ENCODE measurements around the gene RSAD2.
"Not testable (repeated sequence)": the region's sequence is repeated elsewhere in the genome, so short reads cannot be mapped to it uniquely, and the experiment has no call there.

The RSAD2 gene

DNA sequence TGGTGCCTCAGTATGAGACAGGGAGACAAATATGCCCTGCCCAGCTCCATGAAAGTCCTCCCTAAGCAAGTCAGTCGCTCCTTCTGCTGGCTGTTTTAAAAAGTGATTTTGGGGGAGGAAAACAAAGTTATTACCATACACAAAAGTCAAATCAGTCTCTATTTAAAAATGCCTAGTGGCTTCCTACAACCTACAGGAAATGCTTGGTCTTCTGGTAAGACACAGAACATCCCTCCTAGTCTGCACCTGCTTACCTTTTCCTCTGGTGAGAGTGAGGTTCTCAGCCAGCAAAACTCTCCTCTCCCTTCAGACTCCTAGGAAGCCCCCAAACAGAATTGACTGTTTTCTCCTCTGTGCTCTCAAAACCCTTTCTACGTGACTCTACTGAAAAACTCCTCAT is 25.4 kb upstream of the RSAD2 start:
- no peak for ATAC-seq (replicated peaks)
- Mint-ChIP-seq H3K27ac (no peak overlapping the region), H3K9me3 (peaks cover 14 to 17% of the 10 kb centered on the region in 2 donors), H3K4me1 (no peaks in the 10 kb centered on the region), H3K27me3 (no peaks in the 10 kb centered on the region), H3K36me3 (peaks cover 23 to 37% of the 10 kb centered on the region in 2 donors), H3K4me3 (no peak overlapping the region)
- no peak for DNase-seq

DNA sequence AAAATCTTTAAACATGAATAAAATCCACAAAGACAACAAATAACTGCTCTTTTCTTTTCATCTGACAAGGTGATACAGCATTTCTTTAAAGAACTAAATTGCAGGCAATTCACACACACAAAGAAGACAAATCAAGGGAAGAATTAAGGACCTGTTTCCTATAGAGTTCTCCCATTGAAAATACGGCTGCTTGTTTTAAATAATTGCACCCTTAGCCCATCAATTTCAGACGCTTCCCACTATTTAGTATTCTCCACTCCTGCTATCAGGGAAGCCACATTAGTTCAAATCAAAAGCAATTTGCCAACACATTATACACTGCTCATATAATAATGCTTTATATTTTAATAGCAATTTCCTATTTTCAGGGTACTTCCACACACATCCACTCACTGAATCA is 23.2 kb upstream of the RSAD2 start:
- Mint-ChIP-seq H3K9me3 (peaks cover 10 to 15% of the 10 kb centered on the region in 2 donors), H3K4me3 (no peak overlapping the region), H3K27me3 (no peaks in the 10 kb centered on the region), H3K36me3 (peaks cover 24 to 39% of the 10 kb centered on the region in 2 donors), H3K4me1 (no peaks in the 10 kb centered on the region), H3K27ac (no peak overlapping the region)
- ATAC-seq (replicated peaks) (no peak), DNase-seq (no peak)

DNA sequence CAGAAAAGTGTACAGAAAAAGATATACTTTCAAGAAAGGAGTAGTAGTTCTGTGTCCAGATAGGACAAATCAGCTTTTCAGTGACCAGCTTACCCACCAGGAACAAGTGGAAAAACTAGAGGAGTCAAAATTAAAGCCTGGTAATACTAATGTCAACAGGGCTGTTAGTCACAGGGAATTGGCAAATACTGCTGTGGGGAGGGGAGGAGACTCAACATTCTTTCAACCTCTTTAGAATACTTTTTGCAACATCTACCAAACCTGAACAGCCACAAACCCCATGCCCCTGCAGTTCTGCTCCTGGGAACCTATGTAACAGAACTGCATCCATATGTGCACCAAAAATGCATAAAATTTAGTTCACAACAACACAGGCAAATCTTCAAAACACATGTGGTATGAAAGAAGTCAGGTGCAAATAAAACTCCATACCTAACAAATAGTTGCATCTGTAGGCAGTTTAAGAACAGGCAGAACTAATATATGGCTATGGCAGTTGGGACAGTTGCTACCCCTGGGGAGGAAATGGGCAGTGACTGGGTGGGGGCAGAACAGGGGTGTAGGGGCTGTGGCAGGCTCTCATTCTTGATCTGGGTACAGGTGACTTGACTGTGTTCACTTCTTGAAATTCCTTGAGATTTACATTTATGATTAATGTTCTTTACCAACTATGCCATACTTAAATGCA is 21.6 kb upstream of the RSAD2 start:
- Mint-ChIP-seq H3K9me3 (peaks cover 20 to 22% of the 10 kb centered on the region in 2 donors), H3K4me1 (no peaks in the 10 kb centered on the region), H3K4me3 (no peak overlapping the region), H3K27ac (no peak overlapping the region), H3K27me3 (no peaks in the 10 kb centered on the region), H3K36me3 (peaks cover 34 to 45% of the 10 kb centered on the region in 2 donors)
- ATAC-seq (replicated peaks) (no peak), DNase-seq (no peak)

DNA sequence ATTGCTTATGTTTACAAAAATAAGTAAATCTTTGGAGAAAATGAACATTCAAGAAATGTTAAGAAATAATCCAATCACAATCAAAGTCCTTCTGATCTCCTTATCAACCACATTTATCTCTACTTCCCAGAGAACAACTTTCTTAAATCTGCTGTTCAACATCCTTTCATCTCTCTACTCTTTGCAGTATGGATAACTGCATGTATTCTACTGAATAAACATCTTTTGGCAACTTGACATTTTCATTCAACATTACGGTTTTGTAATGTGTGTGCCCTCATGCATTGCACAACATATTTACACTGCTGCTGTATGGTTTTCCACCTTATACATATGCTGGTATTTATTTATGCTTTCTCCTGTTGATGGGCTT is 21.0 kb upstream of the RSAD2 start:
- DNase-seq (no peak), ATAC-seq (replicated peaks) (no peak)
- peaks cover 20 to 23% of the 10 kb centered on the region in 2 donors for H3K9me3 Mint-ChIP-seq
- no peak overlapping the region for H3K27ac Mint-ChIP-seq
- H3K4me3 Mint-ChIP-seq: no peak overlapping the region
- H3K4me1 Mint-ChIP-seq: no peaks in the 10 kb centered on the region
- peaks cover 32 to 42% of the 10 kb centered on the region in 2 donors for H3K36me3 Mint-ChIP-seq
- H3K27me3 Mint-ChIP-seq: no peaks in the 10 kb centered on the region

DNA sequence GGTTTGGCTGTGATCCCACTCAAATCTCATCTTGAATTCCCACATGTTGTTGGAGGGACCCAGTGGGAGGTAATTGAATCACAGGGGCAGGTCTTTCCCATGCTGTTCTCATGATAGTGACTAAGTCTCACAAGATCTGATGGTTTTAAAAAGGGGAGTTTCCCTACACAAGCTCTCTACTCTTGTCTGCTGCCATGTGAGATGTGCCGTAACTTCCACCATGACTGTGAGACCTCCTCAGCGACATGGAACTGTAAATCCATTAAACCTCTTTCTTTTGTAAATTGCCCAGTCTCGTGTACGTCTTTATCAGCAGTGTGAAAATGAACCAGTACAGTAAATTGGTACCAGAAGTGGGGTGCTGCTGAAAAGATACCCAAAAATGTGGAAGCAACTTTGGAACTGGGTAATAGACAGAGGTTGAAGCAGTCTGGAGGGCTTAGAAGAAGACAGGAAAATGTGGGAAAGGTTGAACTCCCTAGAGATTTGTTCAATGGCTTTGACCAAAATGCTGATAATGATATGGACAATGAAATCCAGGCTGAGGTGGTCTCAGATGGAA is 19.0 kb upstream of the RSAD2 start:
- DNase-seq; H3K4me1 Mint-ChIP-seq; H3K27me3 Mint-ChIP-seq; H3K27ac Mint-ChIP-seq; H3K4me3 Mint-ChIP-seq; ATAC-seq (replicated peaks): not testable (repeated sequence)
- Mint-ChIP-seq H3K36me3 (peaks cover 34 to 40% of the 10 kb centered on the region in 2 donors), H3K9me3 (peaks cover 20 to 25% of the 10 kb centered on the region in 2 donors)

DNA sequence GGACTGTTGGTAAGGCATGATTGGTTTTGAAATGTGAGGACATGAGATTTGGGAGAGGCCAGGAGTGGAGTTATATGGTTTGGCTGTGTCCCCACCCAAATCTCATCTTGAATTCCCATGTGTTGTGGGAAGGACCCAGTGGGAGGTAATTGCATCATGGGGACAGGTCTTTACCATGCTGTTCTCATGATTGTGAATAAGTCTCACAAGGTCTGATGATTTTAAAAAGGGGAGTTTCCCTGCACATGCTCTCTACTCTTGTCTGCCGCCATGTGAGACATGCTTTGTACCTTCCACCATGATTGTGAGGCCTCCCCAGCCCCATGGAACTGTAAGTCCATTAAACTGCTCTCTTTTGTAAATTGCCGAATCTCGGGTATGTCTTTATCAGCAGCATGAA is 17.3 kb upstream of the RSAD2 start:
- ATAC-seq (replicated peaks) (no peak), DNase-seq (no peak)
- H3K9me3 Mint-ChIP-seq: peaks cover 20 to 24% of the 10 kb centered on the region in 2 donors
- peaks cover 30 to 34% of the 10 kb centered on the region in 2 donors for H3K36me3 Mint-ChIP-seq
- no peak overlapping the region for H3K4me3 Mint-ChIP-seq
- H3K27ac Mint-ChIP-seq: no peak overlapping the region
- peaks cover 3 to 8% of the 10 kb centered on the region in 2 donors for H3K4me1 Mint-ChIP-seq
- H3K27me3 Mint-ChIP-seq: no peaks in the 10 kb centered on the region

DNA sequence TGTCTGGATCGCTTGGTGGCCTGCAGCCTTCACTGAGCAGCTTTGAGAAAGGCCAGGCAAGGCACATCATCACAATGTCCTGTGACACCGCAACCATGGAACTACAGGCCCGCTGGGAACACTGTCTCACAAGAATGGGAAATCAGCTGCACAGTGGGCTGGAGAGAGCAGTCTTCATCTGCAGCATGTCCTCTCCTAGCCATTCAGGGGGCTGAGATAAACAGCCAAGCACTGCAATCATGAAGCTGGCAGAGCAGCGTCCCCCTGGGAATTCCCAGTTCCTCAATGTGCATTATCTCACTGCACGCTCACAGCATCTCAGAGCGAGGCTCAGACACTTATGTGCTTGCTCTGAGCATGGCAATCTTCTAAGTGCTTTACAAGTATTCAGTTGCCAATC is 13.8 kb upstream of the RSAD2 start:
- Mint-ChIP-seq H3K9me3 (peaks cover 13 to 15% of the 10 kb centered on the region in 2 donors), H3K4me3 (no peak overlapping the region), H3K27me3 (no peaks in the 10 kb centered on the region), H3K4me1 (peaks cover 9 to 16% of the 10 kb centered on the region in 2 donors), H3K36me3 (peaks cover 21 to 25% of the 10 kb centered on the region in 2 donors), H3K27ac (no peak overlapping the region)
- no peak for DNase-seq
- ATAC-seq (replicated peaks): no peak

DNA sequence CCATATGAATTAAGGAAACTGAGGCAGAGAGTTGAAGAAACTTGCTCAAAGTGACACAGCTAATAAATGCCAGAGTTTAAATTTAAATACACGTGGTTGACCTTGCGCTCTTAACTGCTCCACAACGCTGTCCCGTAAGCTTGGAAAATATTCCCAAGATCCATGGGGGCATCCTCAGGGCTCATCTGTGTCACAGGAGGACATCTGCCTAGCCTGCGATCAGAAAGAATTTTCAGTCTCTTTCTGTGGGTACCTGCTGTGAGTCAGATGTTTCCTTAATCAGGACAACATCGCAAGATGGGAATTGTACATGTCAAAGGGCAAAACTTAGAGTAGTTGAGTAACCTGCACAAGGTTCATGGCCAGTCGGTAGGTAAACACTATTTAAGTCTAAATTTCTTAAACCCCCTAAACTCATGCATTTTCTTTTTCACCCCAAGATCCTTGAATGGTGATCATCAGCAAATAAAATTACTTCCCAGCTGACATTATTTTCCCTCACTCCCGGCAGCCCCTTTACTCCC is 13.3 kb upstream of the RSAD2 start:
- Mint-ChIP-seq H3K27me3 (no peaks in the 10 kb centered on the region), H3K4me3 (no peak overlapping the region), H3K9me3 (peaks cover 11 to 12% of the 10 kb centered on the region in 2 donors), H3K4me1 (peaks cover 9 to 16% of the 10 kb centered on the region in 2 donors), H3K36me3 (peaks cover 18 to 20% of the 10 kb centered on the region in 2 donors), H3K27ac (no peak overlapping the region)
- ATAC-seq (replicated peaks) (no peak), DNase-seq (no peak)

DNA sequence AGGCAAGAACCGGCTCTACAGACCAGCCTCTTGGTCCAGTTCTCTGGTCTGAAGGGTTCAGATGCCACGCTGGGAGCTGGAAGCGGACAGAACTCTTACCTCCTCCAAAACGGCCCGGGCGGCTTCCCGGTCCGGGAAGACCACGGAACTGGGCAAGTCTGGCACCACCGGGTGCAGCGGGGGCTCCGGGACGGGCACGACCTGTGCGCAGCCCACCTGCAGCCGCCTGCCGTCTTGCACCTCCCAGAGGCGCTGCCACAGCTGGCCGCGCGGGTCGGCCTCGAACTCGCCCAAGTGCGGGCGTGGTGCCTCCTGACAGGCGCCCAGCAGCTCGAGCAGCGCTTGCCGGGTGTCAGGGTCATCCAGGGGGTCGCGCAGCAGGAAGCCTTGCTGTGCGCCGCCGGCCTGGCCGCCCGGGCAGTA is 12.6 kb upstream of the RSAD2 start:
- Mint-ChIP-seq H3K4me1 (peaks cover 9 to 16% of the 10 kb centered on the region in 2 donors), H3K36me3 (peaks cover 13 to 14% of the 10 kb centered on the region in 2 donors), H3K4me3 (peak overlapping the region in 1 of 2 donors; percentile 68), H3K27ac (no peak overlapping the region), H3K27me3 (no peaks in the 10 kb centered on the region), H3K9me3 (peaks cover 7 to 9% of the 10 kb centered on the region in 2 donors)
- DNase-seq (no peak), ATAC-seq (replicated peaks) (peak in 1 of 2 donors; percentile 32)

DNA sequence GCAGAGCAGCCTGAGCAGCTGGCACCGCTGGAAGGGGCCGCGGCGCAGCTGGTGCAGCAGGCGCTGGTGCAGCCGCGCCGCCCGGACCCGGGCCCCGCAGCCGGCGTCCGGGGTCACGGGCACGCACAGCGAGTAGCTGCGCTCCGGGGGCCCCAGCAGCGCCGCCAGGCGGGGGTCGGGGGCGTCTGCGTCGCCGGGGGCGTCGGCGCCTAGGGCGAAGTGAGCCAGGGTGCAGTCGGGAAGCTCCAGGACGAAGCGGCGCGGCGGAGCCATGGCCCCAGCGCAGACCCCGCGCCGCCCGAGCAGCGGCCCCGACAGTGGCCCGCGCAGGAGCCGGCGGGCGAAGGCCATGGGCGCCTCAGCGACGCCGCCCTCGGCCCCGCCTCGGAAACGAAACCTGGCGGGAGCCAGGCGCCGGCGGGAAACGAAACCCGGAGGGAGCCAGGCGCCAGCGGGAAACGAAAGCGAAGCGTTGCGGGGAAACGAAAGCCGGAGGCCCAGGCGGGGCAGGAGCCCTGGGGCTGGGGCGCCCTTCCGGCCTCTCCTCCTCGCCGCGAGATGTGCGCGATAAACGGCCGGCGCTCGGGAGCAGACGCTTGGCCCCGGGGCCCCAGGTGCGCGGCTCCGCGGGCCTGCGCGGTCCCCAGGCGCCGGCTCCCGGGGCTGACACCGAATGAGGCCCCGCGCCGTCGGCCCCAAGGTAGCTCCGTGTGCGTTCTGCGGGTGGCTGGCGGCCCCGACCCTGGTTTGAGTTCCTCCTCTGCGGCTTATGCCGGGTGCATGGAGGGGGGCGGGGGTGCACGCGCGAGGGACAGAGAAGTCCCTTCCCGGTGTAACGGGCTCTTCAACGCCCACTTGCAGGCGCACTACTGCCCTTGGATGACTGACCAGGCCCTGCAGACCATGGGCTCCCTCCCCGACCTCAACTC is 12.0 kb upstream of the RSAD2 start, which contains the start of gene CMPK2:
Gene CMPK2 (minus strand): TSS at position 562 of the 929 bp plus-strand sequence. CDS start 211 bp downstream, at position 351.
- Mint-ChIP-seq H3K36me3 (peaks cover 6 to 7% of the 10 kb centered on the region in 2 donors), H3K27ac (peak within 1 kb of the TSS; percentile 87), H3K4me3 (peak within 1 kb of the TSS; percentile 84 to 88), H3K9me3 (peaks cover 0 to 3% of the 10 kb centered on the region in 2 donors), H3K27me3 (no peaks in the 10 kb centered on the region), H3K4me1 (peaks cover 9 to 16% of the 10 kb centered on the region in 2 donors)
- peak; percentile 57 for DNase-seq
- ATAC-seq (replicated peaks): peak; percentile 76

DNA sequence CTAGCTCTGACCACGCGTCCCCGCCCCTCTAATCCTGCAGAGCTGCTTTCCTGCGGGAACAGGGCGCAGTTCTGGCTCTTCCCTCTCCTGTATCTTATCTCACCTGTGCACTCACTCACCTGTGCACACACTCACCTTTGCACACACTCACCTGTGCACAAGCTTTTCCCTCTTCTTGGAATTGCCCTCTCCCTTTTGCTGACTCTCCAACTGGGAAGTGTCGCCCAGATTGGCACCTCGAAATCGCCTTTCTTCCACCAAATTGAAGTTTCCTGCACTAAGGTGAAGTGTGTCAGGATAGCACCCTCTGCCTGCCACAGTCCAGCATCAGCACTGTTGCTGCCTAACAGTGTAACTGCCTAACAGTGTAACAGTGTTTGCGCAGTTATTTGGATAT is 11.3 kb upstream of the RSAD2 start:
- peaks cover 0 to 3% of the 10 kb centered on the region in 2 donors for H3K9me3 Mint-ChIP-seq
- peaks cover 9 to 16% of the 10 kb centered on the region in 2 donors for H3K4me1 Mint-ChIP-seq
- peak overlapping the region; percentile 87 for H3K27ac Mint-ChIP-seq
- peak; percentile 52 to 59 for ATAC-seq (replicated peaks)
- peak overlapping the region; percentile 84 to 88 for H3K4me3 Mint-ChIP-seq
- peaks cover 6% of the 10 kb centered on the region in 2 donors for H3K36me3 Mint-ChIP-seq
- H3K27me3 Mint-ChIP-seq: no peaks in the 10 kb centered on the region
- DNase-seq: no peak

DNA sequence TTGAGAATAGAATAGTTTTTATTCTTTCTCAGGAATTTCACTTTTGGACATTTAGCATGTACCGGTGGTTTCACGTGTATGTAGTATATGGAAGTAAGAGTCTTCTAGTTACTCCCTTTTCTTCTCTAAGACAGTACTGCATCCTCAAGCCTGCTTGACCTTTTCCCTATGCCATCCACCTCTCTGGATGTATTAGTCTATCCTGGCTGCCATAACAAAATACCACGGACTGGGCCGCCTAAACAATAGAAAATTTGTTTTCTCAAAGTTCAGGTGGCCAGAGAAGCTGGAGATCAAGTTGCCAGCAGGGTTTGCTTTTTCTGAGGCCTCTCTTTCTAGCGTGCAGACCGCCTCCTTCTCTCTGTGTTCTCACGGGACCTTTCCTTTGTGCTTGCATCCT is 10.6 kb upstream of the RSAD2 start:
- Mint-ChIP-seq H3K4me3 (no peak overlapping the region), H3K36me3 (peaks cover 0 to 3% of the 10 kb centered on the region in 2 donors), H3K27ac (no peak overlapping the region), H3K27me3 (no peaks in the 10 kb centered on the region), H3K4me1 (peaks cover 9 to 16% of the 10 kb centered on the region in 2 donors), H3K9me3 (no peaks in the 10 kb centered on the region)
- DNase-seq (no peak), ATAC-seq (replicated peaks) (no peak)

DNA sequence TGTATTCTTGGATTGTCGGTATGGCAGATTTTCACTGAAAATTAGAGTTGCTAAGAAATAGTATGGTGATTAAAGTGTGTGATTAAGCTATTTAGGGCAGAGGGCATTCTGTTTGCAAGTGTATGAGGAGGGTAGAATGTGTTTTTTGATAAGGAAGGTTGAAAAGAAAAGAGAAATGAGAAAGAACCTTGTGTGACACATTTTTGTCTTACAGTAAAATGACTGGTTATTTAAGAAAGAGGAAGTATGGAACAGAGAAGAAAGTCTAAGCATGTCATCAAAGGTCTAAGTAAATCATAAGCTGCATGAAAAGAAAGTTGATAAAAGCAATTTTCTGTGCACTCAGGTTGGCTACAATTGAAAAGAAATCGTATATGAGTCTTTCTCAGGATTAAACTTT is 5.2 kb upstream of the RSAD2 start:
- H3K27ac Mint-ChIP-seq: no peak overlapping the region
- peaks cover 13 to 30% of the 10 kb centered on the region in 2 donors for H3K4me1 Mint-ChIP-seq
- H3K4me3 Mint-ChIP-seq: no peak overlapping the region
- no peak for DNase-seq
- H3K27me3 Mint-ChIP-seq: no peaks in the 10 kb centered on the region
- peaks cover 2 to 4% of the 10 kb centered on the region in 2 donors for H3K9me3 Mint-ChIP-seq
- peaks cover 2 to 4% of the 10 kb centered on the region in 2 donors for H3K36me3 Mint-ChIP-seq
- ATAC-seq (replicated peaks): peak; percentile 89 to 90

DNA sequence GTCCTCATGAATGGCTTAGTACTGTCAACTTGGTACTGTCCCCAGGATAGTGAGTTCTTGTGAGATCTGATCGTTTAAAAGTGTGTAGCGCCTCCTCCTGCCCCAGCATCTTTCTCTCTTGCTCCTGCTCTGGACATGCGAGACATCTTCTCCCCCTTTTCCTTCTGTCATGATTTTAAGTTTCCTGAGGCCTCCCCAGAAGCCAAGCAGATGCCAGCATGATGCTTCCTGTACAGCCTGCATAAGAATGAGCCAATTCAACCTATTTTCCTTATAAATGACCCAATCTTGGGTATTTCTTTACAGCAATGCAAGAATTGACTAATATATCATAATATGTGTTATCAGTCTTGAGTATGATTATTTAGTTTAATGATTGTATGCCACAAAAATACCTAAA is 3.5 kb upstream of the RSAD2 start:
- Mint-ChIP-seq H3K9me3 (peaks cover 2 to 4% of the 10 kb centered on the region in 2 donors), H3K27ac (no peak overlapping the region), H3K36me3 (peaks cover 2 to 4% of the 10 kb centered on the region in 2 donors), H3K27me3 (peaks cover 3 to 5% of the 10 kb centered on the region in 2 donors), H3K4me3 (no peak overlapping the region), H3K4me1 (peaks cover 22 to 42% of the 10 kb centered on the region in 2 donors)
- DNase-seq (no peak), ATAC-seq (replicated peaks) (no peak)

Data from stimulated activated naive B cell treated with anti-CD40 and anti-IgM and Interleukin-4, amounts not matched to agents 10 μg/mL and 1 μg/mL and 100 μg/mL, for 72 hours (primary cell).